HG02852 (cell line): Measurements from ENCODE around the gene FBXO4.

Source experiments
- ATAC-seq: cut with Tn5 transposase; IDR thresholded peaks from one replicate; pipeline ENCODE4 v1.9.1; 2021; ENCODE audit warnings: mild to moderate bottlenecking, moderate library complexity; ENCODE audit not compliant: unreplicated experiment

Gene FBXO4

GRCh38 chr5:41924872-41925554, at the start of gene FBXO4:
FBXO4 (plus strand) TSS chr5:41925281; CDS start chr5:41925310, 29 bp downstream.
- ATAC-seq: peak; percentile 91

GRCh38 chr5:41876678-41877077, 48.4 kb upstream of the FBXO4 start:
- ATAC-seq: no peak

GRCh38 chr5:41877408-41877807, 47.7 kb upstream of the FBXO4 start:
- no peak for ATAC-seq

DNA sequence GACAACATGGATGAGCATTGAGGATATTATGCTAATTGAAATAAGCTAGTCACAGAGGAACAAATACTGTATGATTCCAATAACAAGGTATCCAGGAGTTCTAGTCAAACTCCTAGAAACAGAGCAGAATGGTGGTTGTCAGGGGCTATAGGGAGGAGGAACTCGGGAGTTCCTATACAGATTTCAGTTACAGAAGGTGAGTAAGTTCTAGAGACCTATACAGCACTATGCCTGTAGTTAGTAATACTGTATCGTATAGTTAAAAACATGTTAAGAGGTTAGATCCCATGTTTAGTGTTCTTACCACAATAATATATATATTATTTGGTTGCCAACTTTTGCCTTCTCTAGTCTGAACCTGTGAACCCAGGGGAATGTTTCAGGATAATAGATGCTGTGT, 46.9 kb upstream of the FBXO4 start:
- ATAC-seq: no peak

- no peak for ATAC-seq
Observed at GRCh38 chr5:41878643-41879478, 46.2 kb upstream of the FBXO4 start.

DNA sequence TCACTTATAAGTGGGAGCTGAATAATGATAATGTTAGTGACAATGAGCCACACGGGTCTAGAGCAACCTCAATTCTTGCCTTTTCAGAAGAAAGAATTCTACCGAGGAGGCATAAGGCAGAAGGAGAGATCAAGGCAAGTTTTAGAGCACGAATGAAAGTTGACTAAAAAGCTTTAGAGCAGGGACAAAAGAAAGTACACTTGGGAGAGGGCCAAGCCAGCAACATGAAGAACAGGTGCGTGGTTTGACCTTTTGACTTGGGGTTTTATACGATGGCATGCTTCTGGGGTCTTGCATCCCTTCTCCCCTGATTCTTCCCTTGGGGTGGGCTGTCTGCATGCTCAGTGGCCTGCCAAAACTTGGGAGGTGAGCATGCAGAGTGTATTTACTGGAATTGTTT, 42.3 kb upstream of the FBXO4 start:
- no peak for ATAC-seq

DNA sequence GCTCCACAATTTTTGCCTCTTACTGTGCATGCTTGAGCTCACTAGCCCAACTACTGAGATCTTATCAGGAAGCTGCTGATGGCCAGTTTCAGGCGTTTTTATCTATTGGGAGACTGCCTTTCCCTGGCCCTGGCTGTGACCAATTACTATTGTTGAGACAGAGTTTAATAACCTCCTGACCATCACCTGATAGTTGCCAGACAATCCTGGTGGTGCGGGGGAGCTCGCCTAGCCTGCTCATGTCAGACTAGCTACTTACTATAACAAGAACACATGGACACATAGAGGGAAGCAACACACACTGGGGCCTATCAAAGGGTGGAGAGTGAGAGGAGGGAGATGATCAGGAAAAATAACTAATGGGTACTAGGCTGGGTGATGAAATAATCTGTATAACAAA, 41.8 kb upstream of the FBXO4 start:
- no peak for ATAC-seq

- no peak for ATAC-seq
Observed at GRCh38 chr5:41883936-41884335, 41.1 kb upstream of the FBXO4 start.

GRCh38 chr5:41885286-41885685, 39.8 kb upstream of the FBXO4 start:
- no peak for ATAC-seq

GRCh38 chr5:41891066-41891707, 33.9 kb upstream of the FBXO4 start:
- no peak for ATAC-seq

DNA sequence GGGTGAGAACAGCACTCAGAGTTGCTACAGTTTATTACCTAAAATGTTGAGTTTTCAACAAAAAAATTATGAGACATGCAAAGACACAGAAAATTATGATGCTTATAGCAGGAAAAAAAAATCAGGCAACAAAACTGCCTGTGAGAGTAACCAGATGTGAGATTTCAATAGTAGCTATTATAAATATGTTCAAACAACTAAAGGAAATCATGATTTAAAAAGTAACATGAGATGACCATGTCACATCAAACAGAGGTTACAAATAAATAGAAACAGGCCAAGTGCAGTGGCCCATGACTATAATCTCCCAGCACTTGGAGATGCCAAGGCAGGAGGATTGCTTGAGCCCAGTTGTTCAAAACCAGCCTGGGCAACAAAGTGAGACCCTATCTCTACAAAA, 33.0 kb upstream of the FBXO4 start:
- ATAC-seq: no peak

GRCh38 chr5:41893074-41893851, 31.8 kb upstream of the FBXO4 start:
- no peak for ATAC-seq

GRCh38 chr5:41896230-41896629, 28.9 kb upstream of the FBXO4 start:
- ATAC-seq: no peak

GRCh38 chr5:41903382-41903891, 21.6 kb upstream of the FBXO4 start:
- no peak for ATAC-seq

GRCh38 chr5:41903892-41904799, 20.9 kb upstream of the FBXO4 start, which contains the start of gene RIMOC1:
RIMOC1 (plus strand) TSS chr5:41904344; CDS start chr5:41904368, 24 bp downstream.
- ATAC-seq: peak; percentile 98

DNA sequence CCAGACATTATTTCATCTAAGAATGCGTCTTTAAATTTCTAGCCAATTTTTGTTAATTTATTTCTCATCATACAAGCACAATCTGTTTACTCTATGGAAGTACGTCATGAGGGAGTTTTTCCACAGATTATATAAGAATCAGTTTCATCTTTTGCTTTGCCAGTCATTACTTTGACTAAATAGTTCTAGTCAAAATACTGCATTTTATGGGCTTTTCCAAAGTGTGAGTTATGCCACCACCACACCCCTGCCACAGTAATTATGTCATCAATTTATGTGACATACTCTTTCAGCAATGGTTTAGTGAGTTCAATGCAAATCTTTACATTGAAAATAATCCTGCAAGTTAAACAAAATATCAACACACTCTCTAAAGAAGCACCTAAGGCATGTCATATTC, 18.9 kb upstream of the FBXO4 start:
- no peak for ATAC-seq

DNA sequence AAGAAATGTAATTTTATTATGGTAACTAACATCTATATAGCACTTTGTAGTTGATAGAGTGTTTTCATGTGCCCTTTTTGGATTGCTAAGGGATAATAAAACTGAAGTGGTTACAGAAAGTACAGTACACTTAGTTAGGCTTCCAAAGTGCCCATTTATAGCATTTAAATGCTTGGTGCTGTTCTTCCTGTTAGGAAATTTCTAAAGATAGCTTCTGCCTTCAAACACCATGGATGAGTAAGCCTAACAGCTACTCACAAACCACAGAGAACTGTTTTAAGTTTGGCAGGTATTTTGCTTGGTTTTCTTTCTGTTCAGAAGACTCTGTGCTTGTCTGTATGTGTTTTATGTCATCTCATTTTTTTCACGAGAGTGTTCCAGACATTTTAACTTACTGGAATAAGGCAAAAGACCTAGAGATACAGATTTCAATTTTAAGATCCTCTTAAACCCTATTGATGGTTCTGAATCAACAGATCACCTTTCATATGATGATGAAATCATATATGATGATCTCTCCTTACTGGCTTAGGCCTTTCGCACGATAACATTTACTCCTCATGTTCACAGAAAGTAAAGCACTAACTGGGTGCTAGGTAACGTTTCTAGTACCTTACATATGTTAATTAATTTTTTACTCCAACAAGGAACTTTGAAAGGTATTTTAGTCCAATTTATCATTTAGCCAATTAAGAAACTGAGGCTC, 16.6 kb upstream of the FBXO4 start:
- ATAC-seq: no peak

DNA sequence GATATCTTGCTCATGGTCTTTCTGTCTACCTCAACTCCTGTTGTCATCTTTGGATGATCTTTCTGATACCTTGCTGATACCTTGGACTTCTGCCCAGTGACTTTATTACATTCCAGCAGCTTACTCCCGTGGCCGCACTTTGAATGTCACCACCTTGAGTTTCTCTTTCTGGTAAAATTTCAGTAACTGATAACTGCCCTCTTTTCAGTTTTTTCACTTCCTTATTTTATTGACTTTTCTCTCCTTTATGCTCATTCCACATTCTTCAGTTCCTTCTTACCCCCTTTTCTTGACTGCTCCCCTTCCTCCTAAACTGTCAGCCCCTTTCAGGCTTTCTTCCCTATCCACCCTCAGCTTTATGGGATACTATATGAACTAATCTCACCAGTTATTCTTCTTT, 7.0 kb upstream of the FBXO4 start:
- peak; percentile 70 for ATAC-seq

DNA sequence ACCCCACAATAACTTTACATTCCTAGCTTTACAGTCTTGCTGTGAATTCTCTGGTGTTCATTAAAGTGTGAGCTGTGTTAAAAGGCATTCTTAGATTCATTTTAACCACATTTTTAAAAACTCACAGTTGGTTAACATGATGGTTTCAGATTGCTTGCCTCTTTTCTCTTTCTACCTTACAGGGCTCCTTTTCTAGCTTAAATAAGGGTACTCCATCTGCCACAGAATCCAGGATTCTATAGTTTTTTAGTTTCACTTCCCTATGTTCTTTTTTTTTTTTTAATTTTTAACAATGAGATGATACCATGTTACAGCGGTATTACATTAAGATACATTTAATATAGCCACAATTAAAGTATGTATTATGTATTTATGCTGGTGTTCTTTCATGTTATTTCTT, 3.9 kb upstream of the FBXO4 start:
- ATAC-seq: no peak
